ENCODE data around the gene TMEM115.

The TMEM115 gene

GRCh38 chr3:50364573-50365079, 5.3 kb upstream of the TMEM115 start:
- Histone ChIP-seq H3K4me1 (ENCODE audit: insufficient read depth, poor library complexity, severe bottlenecking) (peaks cover 7% of the 10 kb centered on the region), H3K27ac (ENCODE audit: poor library complexity, severe bottlenecking) (no peak overlapping the region), H3K27me3 (ENCODE audit: insufficient read depth, poor library complexity, severe bottlenecking) (no peaks in the 10 kb centered on the region), H3K36me3 (ENCODE audit: low read depth) (no peaks in the 10 kb centered on the region), H3K4me3 (ENCODE audit: severe bottlenecking) (peak overlapping the region; percentile 32), H3K9me3 (ENCODE audit: severe bottlenecking) (no peaks in the 10 kb centered on the region)
- ATAC-seq (ENCODE audit: low read depth) (peak; percentile 20), DNase-seq (ENCODE audit: low spot score) (no peak)
- TF ChIP-seq, protein P1, sequence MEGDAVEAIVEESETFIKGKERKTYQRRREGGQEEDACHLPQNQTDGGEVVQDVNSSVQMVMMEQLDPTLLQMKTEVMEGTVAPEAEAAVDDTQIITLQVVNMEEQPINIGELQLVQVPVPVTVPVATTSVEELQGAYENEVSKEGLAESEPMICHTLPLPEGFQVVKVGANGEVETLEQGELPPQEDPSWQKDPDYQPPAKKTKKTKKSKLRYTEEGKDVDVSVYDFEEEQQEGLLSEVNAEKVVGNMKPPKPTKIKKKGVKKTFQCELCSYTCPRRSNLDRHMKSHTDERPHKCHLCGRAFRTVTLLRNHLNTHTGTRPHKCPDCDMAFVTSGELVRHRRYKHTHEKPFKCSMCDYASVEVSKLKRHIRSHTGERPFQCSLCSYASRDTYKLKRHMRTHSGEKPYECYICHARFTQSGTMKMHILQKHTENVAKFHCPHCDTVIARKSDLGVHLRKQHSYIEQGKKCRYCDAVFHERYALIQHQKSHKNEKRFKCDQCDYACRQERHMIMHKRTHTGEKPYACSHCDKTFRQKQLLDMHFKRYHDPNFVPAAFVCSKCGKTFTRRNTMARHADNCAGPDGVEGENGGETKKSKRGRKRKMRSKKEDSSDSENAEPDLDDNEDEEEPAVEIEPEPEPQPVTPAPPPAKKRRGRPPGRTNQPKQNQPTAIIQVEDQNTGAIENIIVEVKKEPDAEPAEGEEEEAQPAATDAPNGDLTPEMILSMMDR (IDR thresholded peaks at IDR 0.05; ENCODE audit: poor library complexity, severe bottlenecking), result no peak

GRCh38 chr3:50359760-50360110, 414 bp upstream of the TMEM115 start:
- DNase-seq (ENCODE audit: low spot score) (no peak), ATAC-seq (ENCODE audit: low read depth) (no peak)
- H3K4me3 ChIP-seq (ENCODE audit: severe bottlenecking), result peak overlapping the region; percentile 56
- TF ChIP-seq, protein P1 (IDR thresholded peaks at IDR 0.05; ENCODE audit: poor library complexity, severe bottlenecking), result no peak
- no peaks in the 10 kb centered on the region for H3K9me3 ChIP-seq (ENCODE audit: severe bottlenecking)
- H3K4me1 ChIP-seq (ENCODE audit: insufficient read depth, poor library complexity, severe bottlenecking), result peaks cover 13% of the 10 kb centered on the region
- no peak overlapping the region for H3K27ac ChIP-seq (ENCODE audit: poor library complexity, severe bottlenecking)
- no peaks in the 10 kb centered on the region for H3K27me3 ChIP-seq (ENCODE audit: insufficient read depth, poor library complexity, severe bottlenecking)
- peaks cover 20% of the 10 kb centered on the region for H3K36me3 ChIP-seq (ENCODE audit: low read depth)

GRCh38 chr3:50358355-50358910, 888 bp downstream of the TMEM115 start:
- H3K9me3 ChIP-seq (ENCODE audit: severe bottlenecking), result no peaks in the 10 kb centered on the region
- H3K27me3 ChIP-seq (ENCODE audit: insufficient read depth, poor library complexity, severe bottlenecking), result no peaks in the 10 kb centered on the region
- peaks cover 13% of the 10 kb centered on the region for H3K4me1 ChIP-seq (ENCODE audit: insufficient read depth, poor library complexity, severe bottlenecking)
- ATAC-seq (ENCODE audit: low read depth) (no peak), DNase-seq (ENCODE audit: low spot score) (no peak)
- H3K36me3 ChIP-seq (ENCODE audit: low read depth), result peaks cover 27% of the 10 kb centered on the region
- peak overlapping the region; percentile 56 for H3K4me3 ChIP-seq (ENCODE audit: severe bottlenecking)
- TF ChIP-seq, protein P1 (IDR thresholded peaks at IDR 0.05; ENCODE audit: poor library complexity, severe bottlenecking), result no peak
- peak overlapping the region; percentile 31 for H3K27ac ChIP-seq (ENCODE audit: poor library complexity, severe bottlenecking)

DNA sequence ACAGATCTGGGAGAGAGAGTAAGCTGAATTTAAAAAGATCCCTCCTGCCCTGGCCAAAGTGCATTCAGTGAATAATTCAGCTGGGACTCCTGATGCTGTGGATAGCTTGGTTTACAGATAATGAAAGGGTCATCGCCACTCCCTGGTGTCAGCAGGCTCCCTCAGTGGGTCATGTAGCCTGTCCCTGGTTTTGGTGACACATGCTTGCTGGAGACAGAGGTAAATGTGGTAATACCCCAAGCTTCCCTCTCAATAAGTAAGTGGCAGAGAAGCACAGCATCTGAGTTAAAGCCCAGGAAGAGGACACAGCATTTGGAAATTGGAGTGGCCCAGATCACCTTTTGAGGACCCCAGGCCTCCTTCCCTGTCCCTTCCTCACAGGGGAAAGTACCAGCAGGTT, 1.8 kb downstream of the TMEM115 start:
- Histone ChIP-seq H3K9me3 (ENCODE audit: severe bottlenecking) (no peaks in the 10 kb centered on the region), H3K36me3 (ENCODE audit: low read depth) (peaks cover 27% of the 10 kb centered on the region), H3K27ac (ENCODE audit: poor library complexity, severe bottlenecking) (peak overlapping the region; percentile 3), H3K27me3 (ENCODE audit: insufficient read depth, poor library complexity, severe bottlenecking) (no peaks in the 10 kb centered on the region), H3K4me1 (ENCODE audit: insufficient read depth, poor library complexity, severe bottlenecking) (peaks cover 13% of the 10 kb centered on the region), H3K4me3 (ENCODE audit: severe bottlenecking) (peak overlapping the region; percentile 56)
- no peak for DNase-seq (ENCODE audit: low spot score)
- no peak for ATAC-seq (ENCODE audit: low read depth)
- TF ChIP-seq, protein P1 (IDR thresholded peaks at IDR 0.05; ENCODE audit: poor library complexity, severe bottlenecking), result no peak

DNA sequence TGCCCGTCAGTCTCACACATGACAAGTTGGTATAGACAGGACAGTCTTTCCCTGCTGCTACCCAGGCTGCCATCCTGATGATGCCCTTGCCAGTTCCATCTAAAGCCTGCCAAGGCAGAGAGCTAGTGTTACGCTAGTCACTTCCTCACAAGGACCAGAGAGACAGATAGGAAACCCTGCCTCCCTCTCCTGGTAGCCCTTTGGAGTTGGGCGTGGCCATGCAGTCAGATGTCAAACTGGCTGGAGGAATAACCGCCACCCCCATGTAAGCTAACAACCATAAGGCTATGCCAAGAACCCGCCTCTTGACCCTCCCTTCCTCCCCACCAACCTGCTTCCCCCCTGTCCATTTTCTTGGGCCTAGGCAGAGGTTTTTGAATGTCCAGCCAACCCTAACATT, 2.8 kb downstream of the TMEM115 start:
- Histone ChIP-seq H3K9me3 (ENCODE audit: severe bottlenecking) (no peaks in the 10 kb centered on the region), H3K4me1 (ENCODE audit: insufficient read depth, poor library complexity, severe bottlenecking) (peaks cover 13% of the 10 kb centered on the region), H3K27ac (ENCODE audit: poor library complexity, severe bottlenecking) (no peak overlapping the region), H3K27me3 (ENCODE audit: insufficient read depth, poor library complexity, severe bottlenecking) (no peaks in the 10 kb centered on the region), H3K4me3 (ENCODE audit: severe bottlenecking) (no peak overlapping the region), H3K36me3 (ENCODE audit: low read depth) (peaks cover 27% of the 10 kb centered on the region)
- DNase-seq (ENCODE audit: low spot score), result no peak
- 0 out of 3 replicates have a peak, but pooled peaks have one; percentile 2 for ATAC-seq (ENCODE audit: low read depth)
- TF ChIP-seq, protein P1 (IDR thresholded peaks at IDR 0.05; ENCODE audit: poor library complexity, severe bottlenecking), result no peak
